Lower lobe of right lung (tissue), 2 donors: Measurements from ENCODE around the gene PTGR1. TPM values are rescaled to one million over a fixed set of nuclear protein-coding genes. Genes with fewer than 3 reads are reported as not detected.
"Not testable (repeated sequence)": the region's sequence is repeated elsewhere in the genome, so short reads cannot be mapped to it uniquely, and the experiment has no call there.

ENCODE experiments used
- ATAC-seq, 2 donors: fragments of 200-7000 bp; cut with Tn5 transposase; one replicate each; pipeline ENCODE4 v1.9.1; 2020 to 2022; ENCODE audit warnings: mild to moderate bottlenecking in 2 of 2, moderate library complexity in 2 of 2
- DNase-seq: peaks from one replicate; pipeline ENCODE4 v3.0.0-alpha.2; 2020
- H3K27ac ChIP-seq: fragments of 200-600 bp; one replicate; pipeline ENCODE4 v1.8.0; 2022
- H3K27me3 ChIP-seq: fragments of 200-600 bp; one replicate; pipeline ENCODE4 v1.8.0; 2022; ENCODE audit warnings: low read depth
- H3K36me3 ChIP-seq: fragments of 200-600 bp; one replicate; pipeline ENCODE4 v1.8.0; 2022; ENCODE audit warnings: mild to moderate bottlenecking
- H3K4me1 ChIP-seq: fragments of 200-600 bp; one replicate; pipeline ENCODE4 v1.8.0; 2022
- H3K4me3 ChIP-seq: fragments of 200-600 bp; one replicate; pipeline ENCODE4 v1.8.0; 2022; ENCODE audit warnings: mild to moderate bottlenecking
- H3K9me3 ChIP-seq: fragments of 200-600 bp; one replicate; pipeline ENCODE4 v1.8.0; 2022
- intact Hi-C: fragments of 100-400 bp; cut with DNase I; formaldehyde crosslinking; loops from one replicate; pipeline ENCODE4 v1.11.0; 2022
- total RNA-seq: library from RNA; stranded (reverse); fragmentation: NEBNext Ultra II Directional; extraction: Animal tissue kit (Norgen Biotek cat#: 25700); gene quantifications from one replicate; pipeline ENCODE4 v1.2.1, GENCODE V29; 2021
- TF ChIP-seq, protein P1 (sequence below): fragments of 200-600 bp; IDR thresholded peaks from one replicate; pipeline ENCODE4 v1.8.0; 2022; ENCODE audit warnings: antibody characterized with exemption, mild to moderate bottlenecking
- donor health status: DM: no; HTN: yes; CAD: no; lungs with severe emphysema.

Gene PTGR1
- total RNA-seq, 1 donor from 2014 or later, result 42.7 TPM

DNA sequence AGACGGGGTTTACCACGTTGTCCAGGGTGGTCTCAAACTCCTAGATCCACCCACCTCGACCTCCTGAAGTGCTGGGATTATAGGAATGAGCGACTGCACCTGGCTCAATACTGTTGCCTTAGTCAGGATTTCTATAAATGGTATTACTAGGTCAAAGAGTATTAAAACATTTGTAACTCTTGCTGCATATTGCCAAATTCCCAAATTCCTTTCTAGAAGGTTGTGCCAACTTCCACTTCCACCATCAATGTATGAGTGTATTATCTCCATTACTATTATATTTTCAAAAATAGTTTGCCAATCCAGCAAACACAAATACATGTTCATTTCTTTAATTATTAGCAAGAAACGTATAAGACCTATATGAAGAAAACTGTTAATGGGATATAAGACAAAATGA, 10.6 kb downstream of the PTGR1 start:
- no peak overlapping the region for H3K27ac ChIP-seq
- H3K4me3 ChIP-seq, result no peak overlapping the region
- no peaks in the 10 kb centered on the region for H3K9me3 ChIP-seq
- TF ChIP-seq, protein P1, sequence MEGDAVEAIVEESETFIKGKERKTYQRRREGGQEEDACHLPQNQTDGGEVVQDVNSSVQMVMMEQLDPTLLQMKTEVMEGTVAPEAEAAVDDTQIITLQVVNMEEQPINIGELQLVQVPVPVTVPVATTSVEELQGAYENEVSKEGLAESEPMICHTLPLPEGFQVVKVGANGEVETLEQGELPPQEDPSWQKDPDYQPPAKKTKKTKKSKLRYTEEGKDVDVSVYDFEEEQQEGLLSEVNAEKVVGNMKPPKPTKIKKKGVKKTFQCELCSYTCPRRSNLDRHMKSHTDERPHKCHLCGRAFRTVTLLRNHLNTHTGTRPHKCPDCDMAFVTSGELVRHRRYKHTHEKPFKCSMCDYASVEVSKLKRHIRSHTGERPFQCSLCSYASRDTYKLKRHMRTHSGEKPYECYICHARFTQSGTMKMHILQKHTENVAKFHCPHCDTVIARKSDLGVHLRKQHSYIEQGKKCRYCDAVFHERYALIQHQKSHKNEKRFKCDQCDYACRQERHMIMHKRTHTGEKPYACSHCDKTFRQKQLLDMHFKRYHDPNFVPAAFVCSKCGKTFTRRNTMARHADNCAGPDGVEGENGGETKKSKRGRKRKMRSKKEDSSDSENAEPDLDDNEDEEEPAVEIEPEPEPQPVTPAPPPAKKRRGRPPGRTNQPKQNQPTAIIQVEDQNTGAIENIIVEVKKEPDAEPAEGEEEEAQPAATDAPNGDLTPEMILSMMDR, result no peak
- ATAC-seq (no peak), DNase-seq (no peak)
- intact Hi-C loops, result no loop called here
- H3K36me3 ChIP-seq, result peaks cover 76% of the 10 kb centered on the region
- H3K4me1 ChIP-seq, result no peaks in the 10 kb centered on the region
- H3K27me3 ChIP-seq, result no peaks in the 10 kb centered on the region

DNA sequence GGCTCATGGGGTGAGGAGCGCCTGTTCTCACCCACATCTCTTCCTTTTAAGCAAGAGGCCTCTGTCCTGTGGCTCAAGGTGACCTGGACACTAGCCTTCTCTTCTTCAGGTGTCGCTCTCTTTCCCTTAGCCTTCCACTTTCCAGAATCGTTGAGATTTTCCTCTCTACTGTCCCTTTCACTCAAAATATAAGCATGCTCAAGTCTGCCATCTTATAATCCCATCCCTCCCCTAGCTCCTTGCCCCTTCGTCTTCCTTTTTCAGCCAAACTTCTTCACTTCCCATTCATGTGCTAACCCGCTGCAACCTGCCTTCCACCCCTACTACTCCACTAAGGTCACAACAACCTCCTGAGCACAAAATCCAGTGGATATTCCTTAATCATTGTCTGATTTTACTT, 13.1 kb downstream of the PTGR1 start:
- no peak overlapping the region for H3K27ac ChIP-seq
- ATAC-seq (no peak), DNase-seq (no peak)
- H3K4me3 ChIP-seq, result no peak overlapping the region
- no peaks in the 10 kb centered on the region for H3K9me3 ChIP-seq
- H3K27me3 ChIP-seq, result no peaks in the 10 kb centered on the region
- peaks cover 77% of the 10 kb centered on the region for H3K36me3 ChIP-seq
- TF ChIP-seq, protein P1, result no peak
- H3K4me1 ChIP-seq, result no peaks in the 10 kb centered on the region
- intact Hi-C loops, result no loop called here

DNA sequence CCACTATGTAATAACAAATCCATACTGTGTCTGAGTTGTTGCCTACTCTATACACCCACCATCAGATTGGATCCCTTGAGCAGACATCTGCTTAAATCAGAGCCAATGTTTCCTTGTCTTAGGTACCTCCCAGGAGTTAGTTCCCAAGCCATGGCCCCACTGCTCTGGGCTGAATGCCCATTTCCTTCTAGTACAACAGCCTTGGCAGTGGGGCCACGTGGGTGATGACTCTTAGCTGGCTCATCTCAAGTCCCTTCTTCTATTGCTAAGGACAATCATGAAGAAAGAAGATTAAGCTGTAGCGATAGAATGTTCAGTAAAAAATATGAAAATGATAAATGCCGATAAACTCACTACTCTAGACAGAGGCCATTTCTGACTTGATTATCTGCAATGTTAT, 16.6 kb downstream of the PTGR1 start:
- H3K27me3 ChIP-seq, result no peaks in the 10 kb centered on the region
- no peak overlapping the region for H3K27ac ChIP-seq
- H3K36me3 ChIP-seq, result peaks cover 82% of the 10 kb centered on the region
- intact Hi-C loops, result no loop called here
- ATAC-seq (no peak), DNase-seq (no peak)
- no peak overlapping the region for H3K4me3 ChIP-seq
- H3K9me3 ChIP-seq, result no peaks in the 10 kb centered on the region
- TF ChIP-seq, protein P1, result no peak
- H3K4me1 ChIP-seq, result no peaks in the 10 kb centered on the region

DNA sequence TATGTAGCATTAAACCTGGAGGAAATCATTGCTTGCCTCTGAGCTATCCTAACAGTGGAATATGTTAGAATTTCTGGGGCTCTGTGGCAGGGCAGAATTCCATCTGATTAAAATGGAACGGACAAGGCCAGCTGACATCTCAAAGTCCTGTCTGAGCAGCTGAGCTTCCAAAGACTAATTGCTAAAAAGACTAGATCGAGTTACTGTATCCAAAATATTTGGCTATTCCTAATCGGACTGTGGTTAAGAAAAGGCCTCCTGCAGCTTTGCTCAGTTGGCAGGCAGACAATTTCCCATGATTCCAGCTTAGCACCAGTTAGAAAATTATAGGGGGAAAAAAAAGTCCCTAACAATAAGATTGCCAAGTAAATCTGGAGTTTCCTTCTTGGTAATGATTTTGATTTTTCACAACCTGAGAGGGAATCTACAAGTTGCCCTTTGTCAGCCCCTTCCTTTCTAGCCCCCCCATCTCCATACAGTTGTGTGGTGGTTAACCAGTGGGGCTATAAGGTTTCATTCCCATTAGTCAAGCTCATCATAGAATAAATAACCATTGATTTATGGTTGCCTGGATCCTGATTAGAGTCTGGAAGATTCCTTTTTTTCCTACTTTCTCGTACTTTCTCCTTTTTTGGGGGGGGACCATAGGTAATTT, 26.4 kb downstream of the PTGR1 start:
- intact Hi-C loops, result no loop called here
- Histone ChIP-seq H3K27ac (no peak overlapping the region), H3K36me3 (peaks cover 99% of the 10 kb centered on the region), H3K4me3 (no peak overlapping the region), H3K9me3 (peaks cover 14% of the 10 kb centered on the region), H3K4me1 (no peaks in the 10 kb centered on the region), H3K27me3 (no peaks in the 10 kb centered on the region)
- TF ChIP-seq, protein P1, result no peak
- DNase-seq, result no peak
- no peak for ATAC-seq

DNA sequence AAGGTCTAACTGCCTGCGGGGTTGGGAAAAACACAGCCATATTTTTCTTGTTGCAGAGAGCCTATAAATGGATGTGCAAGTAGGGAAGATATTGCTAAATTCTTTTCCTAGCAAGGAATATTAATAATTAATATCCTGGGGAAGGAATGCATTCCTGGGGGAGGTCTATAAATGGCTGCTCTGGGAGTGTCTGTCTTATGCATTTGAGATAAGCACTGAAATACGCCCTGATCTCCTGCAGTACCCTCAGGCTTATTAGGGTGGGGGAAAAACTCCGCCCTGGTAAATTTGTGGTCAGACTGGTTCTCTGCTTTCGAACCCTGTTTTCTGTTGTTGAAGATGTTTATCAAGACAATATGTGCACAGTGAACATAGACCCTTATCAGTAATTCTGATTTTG, 31.3 kb downstream of the PTGR1 start:
- peaks cover 24% of the 10 kb centered on the region for H3K9me3 ChIP-seq
- not testable (repeated sequence) for ATAC-seq

DNA sequence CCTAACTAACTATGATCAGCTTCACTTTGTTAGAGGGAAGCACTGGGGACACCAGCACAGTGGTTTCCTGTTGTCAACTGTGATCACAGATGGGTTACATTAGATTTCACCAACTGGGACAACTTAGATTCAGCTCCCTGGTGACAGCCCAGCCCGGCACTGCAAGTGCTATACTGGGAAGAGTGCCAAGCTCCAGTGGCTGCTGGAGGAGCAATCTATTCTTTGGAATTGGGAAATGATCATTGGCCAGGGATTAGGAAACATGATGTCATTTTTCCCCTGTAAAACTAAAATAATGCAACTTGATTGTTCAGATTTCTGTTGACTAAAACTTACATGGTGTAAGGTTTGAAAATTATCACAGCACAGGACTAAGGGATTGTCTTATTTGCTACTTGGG, 33.2 kb downstream of the PTGR1 start:
- no peak overlapping the region for H3K4me3 ChIP-seq
- no peaks in the 10 kb centered on the region for H3K27me3 ChIP-seq
- no peak for ATAC-seq
- H3K9me3 ChIP-seq, result peaks cover 24% of the 10 kb centered on the region
- intact Hi-C loops, result no loop called here
- DNase-seq, result no peak
- TF ChIP-seq, protein P1, result no peak
- no peak overlapping the region for H3K27ac ChIP-seq
- no peaks in the 10 kb centered on the region for H3K4me1 ChIP-seq
- peaks cover 92% of the 10 kb centered on the region for H3K36me3 ChIP-seq

More for the DNA sequence above, 31.3 kb downstream of the PTGR1 start:
- peaks cover 100% of the 10 kb centered on the region for H3K36me3 ChIP-seq
- DNase-seq, H3K27me3 ChIP-seq, H3K27ac ChIP-seq, H3K4me3 ChIP-seq, H3K4me1 ChIP-seq, intact Hi-C loops: not testable (repeated sequence)
